Neural progenitor cell (in vitro differentiated cells): Measurements from ENCODE around the gene DPP3.

Experiments used
- EZH2 ChIP-seq: fragments of 200-600 bp; sonication (generic); IDR thresholded peaks from 2 replicates; pipeline ENCODE4 v1.6.1; 2017; ENCODE audit warnings: antibody characterized with exemption, mild to moderate bottlenecking, moderate library complexity
- TF ChIP-seq, protein P1 (sequence below): fragments of 200-600 bp; sonication (generic); IDR thresholded peaks from 2 replicates; pipeline ENCODE4 v1.5.1; 2017; ENCODE audit warnings: antibody characterized with exemption, mild to moderate bottlenecking

DNA sequence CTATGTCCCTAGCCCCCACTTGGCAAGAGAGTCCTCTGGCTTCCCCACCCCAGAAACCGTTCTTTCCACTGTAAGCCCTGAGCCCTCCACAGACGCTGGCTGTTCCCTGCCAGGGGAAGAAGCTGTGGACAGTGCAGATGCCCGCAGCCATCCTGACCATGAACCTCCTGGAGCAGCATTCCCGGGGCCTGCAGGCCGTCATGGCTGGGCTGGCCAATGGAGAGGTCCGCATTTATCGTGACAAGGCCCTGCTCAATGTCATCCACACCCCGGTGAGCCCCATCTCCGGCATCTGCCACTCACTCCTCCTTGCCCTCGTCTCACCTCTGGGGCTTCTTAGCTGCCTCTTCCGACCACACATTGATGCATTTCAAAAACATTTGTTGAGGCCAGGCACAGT lies 43.4 kb downstream of the DPP3 start:
- TF ChIP-seq, protein P1, sequence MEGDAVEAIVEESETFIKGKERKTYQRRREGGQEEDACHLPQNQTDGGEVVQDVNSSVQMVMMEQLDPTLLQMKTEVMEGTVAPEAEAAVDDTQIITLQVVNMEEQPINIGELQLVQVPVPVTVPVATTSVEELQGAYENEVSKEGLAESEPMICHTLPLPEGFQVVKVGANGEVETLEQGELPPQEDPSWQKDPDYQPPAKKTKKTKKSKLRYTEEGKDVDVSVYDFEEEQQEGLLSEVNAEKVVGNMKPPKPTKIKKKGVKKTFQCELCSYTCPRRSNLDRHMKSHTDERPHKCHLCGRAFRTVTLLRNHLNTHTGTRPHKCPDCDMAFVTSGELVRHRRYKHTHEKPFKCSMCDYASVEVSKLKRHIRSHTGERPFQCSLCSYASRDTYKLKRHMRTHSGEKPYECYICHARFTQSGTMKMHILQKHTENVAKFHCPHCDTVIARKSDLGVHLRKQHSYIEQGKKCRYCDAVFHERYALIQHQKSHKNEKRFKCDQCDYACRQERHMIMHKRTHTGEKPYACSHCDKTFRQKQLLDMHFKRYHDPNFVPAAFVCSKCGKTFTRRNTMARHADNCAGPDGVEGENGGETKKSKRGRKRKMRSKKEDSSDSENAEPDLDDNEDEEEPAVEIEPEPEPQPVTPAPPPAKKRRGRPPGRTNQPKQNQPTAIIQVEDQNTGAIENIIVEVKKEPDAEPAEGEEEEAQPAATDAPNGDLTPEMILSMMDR, result no peak
- TF ChIP-seq EZH2, result no peak
